WERI-Rb-1 (cell line): ENCODE results near the gene AMPH.

Experiments
- DNase-seq: peaks from one replicate; pipeline ENCODE4 v3.0.0-alpha.2; 2020
- H3K27ac ChIP-seq: fragments of 250-450 bp; sonication (Bioruptor Pico); 2 replicates; pipeline ENCODE4 v1.5.1; 2020; ENCODE audit warnings: mild to moderate bottlenecking, moderate library complexity
- H3K27me3 ChIP-seq: fragments of 250-450 bp; sonication (Bioruptor Pico); 2 replicates; pipeline ENCODE4 v1.5.1; 2021; ENCODE audit warnings: mild to moderate bottlenecking, low read depth, moderate library complexity; ENCODE audit not compliant: insufficient read depth, severe bottlenecking
- H3K36me3 ChIP-seq: fragments of 250-450 bp; sonication (Bioruptor Pico); 2 replicates; pipeline ENCODE4 v1.5.1; 2020; ENCODE audit warnings: mild to moderate bottlenecking, moderate library complexity
- H3K4me3 ChIP-seq: 2 replicates; pipeline ENCODE4 v1.5.1; 2011; ENCODE audit warnings: low read depth, mild to moderate bottlenecking, control low read depth, low read length
- H3K9me3 ChIP-seq: fragments of 250-450 bp; sonication (Bioruptor Pico); 2 replicates; pipeline ENCODE4 v1.5.1; 2021; ENCODE audit warnings: mild to moderate bottlenecking, moderate library complexity; ENCODE audit not compliant: severe bottlenecking
- TF ChIP-seq, protein P1 (sequence below): IDR thresholded peaks from 2 replicates; pipeline ENCODE4 v1.5.1; 2011; ENCODE audit warnings: low read depth, mild to moderate bottlenecking, control low read depth, inconsistent platforms, low read length

Gene AMPH

DNA sequence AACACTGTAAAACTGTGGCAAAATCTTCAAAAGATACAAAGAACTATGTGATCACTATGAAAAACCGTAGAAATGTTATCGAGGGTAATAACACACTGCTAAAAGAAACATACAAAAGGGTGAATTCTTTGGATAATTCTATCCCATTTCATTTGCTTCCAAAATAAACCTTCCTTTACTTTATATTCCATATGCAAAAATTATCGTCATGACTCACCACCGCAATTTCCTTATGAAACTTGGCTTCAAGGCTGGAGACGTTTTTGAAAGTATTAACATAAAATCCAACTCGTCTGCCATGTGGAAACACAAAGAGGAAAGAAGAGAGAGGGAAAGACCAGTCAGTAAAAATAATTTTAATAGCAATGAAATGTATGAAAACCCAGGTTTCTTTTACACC is 165.2 kb downstream of the AMPH start:
- no peaks in the 10 kb centered on the region for H3K27me3 ChIP-seq
- H3K27ac ChIP-seq, result no peak overlapping the region
- no peak for DNase-seq
- H3K9me3 ChIP-seq, result no peaks in the 10 kb centered on the region
- TF ChIP-seq, protein P1, sequence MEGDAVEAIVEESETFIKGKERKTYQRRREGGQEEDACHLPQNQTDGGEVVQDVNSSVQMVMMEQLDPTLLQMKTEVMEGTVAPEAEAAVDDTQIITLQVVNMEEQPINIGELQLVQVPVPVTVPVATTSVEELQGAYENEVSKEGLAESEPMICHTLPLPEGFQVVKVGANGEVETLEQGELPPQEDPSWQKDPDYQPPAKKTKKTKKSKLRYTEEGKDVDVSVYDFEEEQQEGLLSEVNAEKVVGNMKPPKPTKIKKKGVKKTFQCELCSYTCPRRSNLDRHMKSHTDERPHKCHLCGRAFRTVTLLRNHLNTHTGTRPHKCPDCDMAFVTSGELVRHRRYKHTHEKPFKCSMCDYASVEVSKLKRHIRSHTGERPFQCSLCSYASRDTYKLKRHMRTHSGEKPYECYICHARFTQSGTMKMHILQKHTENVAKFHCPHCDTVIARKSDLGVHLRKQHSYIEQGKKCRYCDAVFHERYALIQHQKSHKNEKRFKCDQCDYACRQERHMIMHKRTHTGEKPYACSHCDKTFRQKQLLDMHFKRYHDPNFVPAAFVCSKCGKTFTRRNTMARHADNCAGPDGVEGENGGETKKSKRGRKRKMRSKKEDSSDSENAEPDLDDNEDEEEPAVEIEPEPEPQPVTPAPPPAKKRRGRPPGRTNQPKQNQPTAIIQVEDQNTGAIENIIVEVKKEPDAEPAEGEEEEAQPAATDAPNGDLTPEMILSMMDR, result no peak
- no peaks in the 10 kb centered on the region; the same call in 1 of the 2 replicates for H3K36me3 ChIP-seq
- no peak overlapping the region for H3K4me3 ChIP-seq

DNA sequence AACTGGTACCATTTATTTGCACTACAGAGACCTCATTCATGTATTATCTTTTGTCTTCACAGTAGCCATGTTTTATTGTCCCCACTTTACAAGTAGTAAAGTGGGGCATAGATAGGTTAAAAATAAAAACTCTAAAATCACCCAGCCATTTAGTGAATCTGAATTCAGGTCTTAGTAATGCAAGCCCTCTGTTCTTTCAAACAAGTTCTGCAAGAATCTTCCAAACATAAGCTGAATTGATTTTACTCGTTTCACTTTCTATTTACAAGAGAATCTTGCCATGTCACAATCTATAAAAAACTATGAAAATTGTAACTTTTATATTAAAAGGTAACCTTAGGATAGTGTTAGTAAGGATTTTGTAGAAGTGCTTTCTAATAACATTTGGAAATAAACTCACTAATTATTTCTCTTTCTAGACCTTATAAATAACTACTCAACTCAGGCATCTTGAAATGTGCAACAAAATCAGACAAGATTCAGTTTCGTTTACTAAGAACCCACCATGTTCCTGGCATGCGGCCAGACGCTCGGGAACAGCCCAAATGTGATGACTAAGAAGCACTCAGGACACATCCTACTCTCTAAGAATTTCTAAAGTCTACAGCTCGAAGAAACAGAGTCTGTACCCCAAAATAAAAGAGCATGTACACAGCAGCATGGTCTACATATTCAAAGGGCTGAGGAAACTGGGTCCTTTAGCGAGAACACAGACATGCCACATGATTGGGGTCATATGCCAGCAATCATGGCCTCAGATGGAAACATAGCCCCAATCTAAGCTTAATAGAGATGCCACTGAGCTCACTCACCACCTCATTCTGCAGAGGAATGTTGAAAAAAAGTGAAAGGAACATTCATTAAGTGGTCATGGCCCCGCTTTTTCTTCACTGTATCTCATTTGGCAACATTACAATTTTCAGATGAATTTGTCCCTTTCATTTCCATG is 167.6 kb downstream of the AMPH start:
- H3K27me3 ChIP-seq, result no peaks in the 10 kb centered on the region
- DNase-seq, result no peak
- no peak overlapping the region for H3K27ac ChIP-seq
- no peak overlapping the region for H3K4me3 ChIP-seq
- H3K9me3 ChIP-seq, result no peaks in the 10 kb centered on the region
- TF ChIP-seq, protein P1, result no peak
- H3K36me3 ChIP-seq, result no peaks in the 10 kb centered on the region; the same call in 1 of the 2 replicates

DNA sequence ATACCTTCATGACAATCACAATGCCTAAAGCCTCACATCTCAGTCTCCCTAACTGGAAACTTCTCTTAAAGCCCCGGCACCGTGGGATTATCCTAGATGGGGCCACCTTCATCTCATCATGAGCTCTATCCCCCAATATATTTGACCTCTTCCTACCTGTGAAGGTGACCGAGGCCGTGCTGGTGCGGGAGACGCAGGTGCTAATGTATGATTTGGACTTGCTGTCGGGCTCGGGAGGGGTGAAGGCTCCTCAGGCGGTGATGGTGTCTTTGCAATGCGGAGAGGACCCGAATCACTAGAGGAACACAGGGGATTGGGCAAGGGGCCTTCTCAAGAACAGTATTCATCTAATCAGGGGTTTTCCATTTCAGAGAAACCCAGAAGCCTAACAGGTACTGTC is 168.4 kb downstream of the AMPH start:
- H3K9me3 ChIP-seq, result no peaks in the 10 kb centered on the region
- H3K36me3 ChIP-seq, result no peaks in the 10 kb centered on the region; the same call in 1 of the 2 replicates
- H3K27me3 ChIP-seq, result no peaks in the 10 kb centered on the region
- DNase-seq, result no peak
- TF ChIP-seq, protein P1, result no peak
- no peak overlapping the region for H3K4me3 ChIP-seq
- H3K27ac ChIP-seq, result no peak overlapping the region

DNA sequence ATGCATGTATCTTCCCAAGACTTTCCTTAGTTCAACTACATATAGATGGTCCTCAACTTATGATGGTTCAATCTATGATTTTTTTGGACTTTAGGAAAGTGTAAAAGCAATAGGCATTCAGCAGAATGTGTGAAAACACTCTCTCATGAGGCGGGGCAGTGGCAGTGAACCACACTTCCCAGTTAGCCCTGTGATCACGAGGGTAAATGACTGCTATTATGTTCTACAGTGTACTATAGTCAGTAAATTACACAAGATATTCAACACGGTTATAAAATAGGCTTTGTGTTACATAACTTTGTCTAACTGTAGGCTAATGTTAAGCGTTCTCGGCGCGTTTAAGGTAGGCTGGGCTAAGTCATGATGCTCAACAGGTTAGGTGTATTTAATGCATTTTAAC is 169.3 kb downstream of the AMPH start:
- DNase-seq, result no peak
- Histone ChIP-seq H3K9me3 (no peaks in the 10 kb centered on the region), H3K4me3 (no peak overlapping the region), H3K36me3 (no peaks in the 10 kb centered on the region; the same call in 1 of the 2 replicates), H3K27me3 (no peaks in the 10 kb centered on the region), H3K27ac (no peak overlapping the region)
- TF ChIP-seq, protein P1, result no peak

DNA sequence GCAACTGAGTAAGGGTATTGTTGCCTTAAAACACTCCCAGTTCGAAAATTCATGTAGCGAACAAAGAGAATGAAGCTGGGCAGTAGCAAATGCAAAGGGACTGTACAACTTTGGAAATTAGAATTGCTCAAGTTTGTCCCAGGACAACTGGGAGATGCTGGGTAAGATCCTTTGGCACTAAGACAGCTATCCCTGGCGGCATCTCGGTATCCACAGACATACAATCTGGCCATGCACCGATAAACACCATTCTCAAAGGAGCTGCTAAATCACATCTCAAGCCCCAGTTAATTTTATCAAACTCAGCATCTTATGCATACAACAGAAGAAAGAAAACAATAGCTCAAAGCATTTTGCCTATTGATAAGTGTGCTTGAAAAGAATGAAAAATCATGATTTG is 177.3 kb downstream of the AMPH start:
- no peaks in the 10 kb centered on the region for H3K27me3 ChIP-seq
- no peak overlapping the region for H3K4me3 ChIP-seq
- TF ChIP-seq, protein P1, result no peak
- H3K27ac ChIP-seq, result no peak overlapping the region
- H3K9me3 ChIP-seq, result no peaks in the 10 kb centered on the region
- no peak for DNase-seq
- H3K36me3 ChIP-seq, result no peaks in the 10 kb centered on the region
